ENCODE results near the gene RHOD.

Gene RHOD

GRCh38 chr11:67051945-67052488, 4.6 kb upstream of the RHOD start:
- H3K4me3 ChIP-seq (ENCODE audit: low read depth, low read length), result no peak overlapping the region
- no peak for TF ChIP-seq CTCF (IDR thresholded peaks at IDR 0.05; ENCODE audit: borderline replicate concordance, insufficient read depth, low read depth, low read length)

- H3K4me3 ChIP-seq (ENCODE audit: low read depth, low read length), result no peak overlapping the region
- no peak for TF ChIP-seq CTCF (IDR thresholded peaks at IDR 0.05; ENCODE audit: borderline replicate concordance, insufficient read depth, low read depth, low read length)
These were observed 3.8 kb upstream of the RHOD start for GRCh38 chr11:67052891-67053290.

DNA sequence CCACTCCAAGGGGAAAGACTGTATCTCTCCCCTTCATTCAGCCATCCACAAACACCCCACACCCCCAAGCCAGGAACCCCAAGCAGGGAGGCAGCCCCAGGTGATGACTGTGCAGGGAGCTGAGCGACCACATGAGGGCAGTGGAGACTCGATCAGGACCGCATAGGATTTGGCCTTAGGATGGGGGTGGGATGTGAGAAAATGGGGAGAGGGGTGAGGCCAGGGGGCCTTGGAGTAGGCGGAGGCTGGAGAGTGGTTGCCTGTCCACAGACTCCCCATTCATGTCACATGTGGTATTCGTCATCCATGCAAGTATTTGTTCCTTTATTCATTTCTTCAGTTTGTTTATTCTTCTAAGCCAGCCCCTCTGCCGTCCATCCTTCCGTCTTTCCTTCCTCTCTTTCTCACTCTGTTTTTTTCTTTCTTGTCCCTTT, 2.7 kb upstream of the RHOD start:
- TF ChIP-seq CTCF (IDR thresholded peaks at IDR 0.05; ENCODE audit: borderline replicate concordance, insufficient read depth, low read depth, low read length), result peak; percentile 90

DNA sequence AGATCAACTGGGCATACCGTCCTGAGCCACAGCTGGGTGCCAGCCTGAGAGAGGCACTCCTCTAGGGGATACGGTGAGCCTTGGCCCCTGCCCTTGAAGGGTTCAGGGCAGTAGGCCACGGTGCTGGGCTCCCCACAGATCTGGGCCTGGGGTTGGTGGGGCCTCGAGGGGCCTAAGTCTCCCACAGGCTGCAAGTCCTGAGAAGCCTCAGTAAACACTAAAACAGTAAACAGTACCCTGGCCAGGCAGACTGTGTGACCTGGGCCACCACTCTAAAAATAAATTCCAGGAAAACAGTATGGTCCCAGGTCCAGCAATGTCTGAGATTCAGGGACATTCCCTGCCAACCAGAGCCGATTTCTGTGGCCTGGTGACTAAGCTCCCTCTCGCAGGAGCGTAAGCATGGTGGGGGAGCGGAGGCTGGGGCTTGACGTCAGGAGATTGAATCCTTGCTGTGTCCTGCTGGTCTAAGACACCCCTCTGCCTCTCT, 2.3 kb upstream of the RHOD start:
- no peak overlapping the region for H3K4me3 ChIP-seq (ENCODE audit: low read depth, low read length)
- no peak for TF ChIP-seq CTCF (IDR thresholded peaks at IDR 0.05; ENCODE audit: borderline replicate concordance, insufficient read depth, low read depth, low read length)

More for the DNA sequence above, 2.7 kb upstream of the RHOD start:
- H3K4me3 ChIP-seq (ENCODE audit: low read depth, low read length), result no peak overlapping the region

GRCh38 chr11:67054836-67055523, 1.7 kb upstream of the RHOD start:
- no peak for TF ChIP-seq CTCF (IDR thresholded peaks at IDR 0.05; ENCODE audit: borderline replicate concordance, insufficient read depth, low read depth, low read length)
- no peak overlapping the region for H3K4me3 ChIP-seq (ENCODE audit: low read depth, low read length)

DNA sequence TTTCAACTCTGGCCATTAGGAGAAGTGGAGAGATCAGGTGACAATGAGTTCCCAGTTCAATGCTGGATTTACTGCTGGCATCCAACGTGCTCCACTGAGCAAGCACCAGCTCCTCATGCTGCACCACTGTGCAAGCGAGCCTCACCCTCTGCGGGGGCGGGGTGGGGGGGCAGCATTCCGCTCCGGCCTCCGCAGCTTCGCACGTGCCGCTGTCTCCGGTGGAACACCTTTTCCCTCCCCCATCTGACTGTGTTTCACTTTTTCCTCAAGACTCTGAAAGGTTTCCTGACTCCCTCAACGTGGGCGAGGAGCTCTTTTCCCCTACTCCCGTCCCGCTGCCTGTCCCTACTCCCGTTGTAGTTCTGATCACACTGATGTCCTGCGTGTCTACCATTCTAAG, 835 bp upstream of the RHOD start:
- H3K4me3 ChIP-seq (ENCODE audit: low read depth, low read length), result no peak overlapping the region
- no peak for TF ChIP-seq CTCF (IDR thresholded peaks at IDR 0.05; ENCODE audit: borderline replicate concordance, insufficient read depth, low read depth, low read length)

DNA sequence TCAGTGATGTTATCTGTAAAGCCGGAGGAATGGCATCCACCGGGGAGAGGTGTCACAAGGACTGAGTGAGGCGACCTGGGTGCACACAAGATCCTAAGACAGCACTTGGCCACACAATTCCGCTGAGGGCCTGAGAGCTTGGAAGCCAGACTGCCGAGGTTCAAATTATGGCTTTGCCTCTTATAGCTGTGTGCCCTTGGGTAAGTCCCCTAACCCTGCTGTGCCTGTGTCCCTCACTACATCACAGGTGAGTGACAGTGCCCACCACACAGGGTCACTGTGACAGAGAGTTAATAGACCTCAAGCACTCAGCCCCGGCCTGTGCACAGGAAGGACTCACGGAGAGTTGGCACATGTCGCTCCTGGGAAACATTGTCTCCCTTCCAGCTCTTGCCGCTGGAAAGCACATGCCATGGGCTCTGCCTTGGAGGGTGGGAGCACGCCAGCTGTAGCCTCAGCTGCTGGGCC, 592 bp downstream of the RHOD start:
- no peak overlapping the region for H3K4me3 ChIP-seq (ENCODE audit: low read depth, low read length)
- no peak for TF ChIP-seq CTCF (IDR thresholded peaks at IDR 0.05; ENCODE audit: borderline replicate concordance, insufficient read depth, low read depth, low read length)
